ENCODE results near the gene NFATC4.

NFATC4 gene

GRCh38 chr14:24367514-24368211 lies at the start of gene NFATC4:
Gene NFATC4 (plus strand): TSS chr14:24368184. CDS start chr14:24368341, 157 bp downstream.
- peak; percentile 95 to 96 for DNase-seq

GRCh38 chr14:24321212-24321975 lies 46.6 kb upstream of the NFATC4 start:
- DNase-seq: no peak

GRCh38 chr14:24322672-24323071 lies 45.3 kb upstream of the NFATC4 start:
- DNase-seq: no peak

- DNase-seq: no peak
Measured at GRCh38 chr14:24323341-24323740, 44.6 kb upstream of the NFATC4 start.

- no peak for DNase-seq
Measured at GRCh38 chr14:24324024-24324423, 44.0 kb upstream of the NFATC4 start.

- no peak for DNase-seq
Measured at GRCh38 chr14:24325041-24325530, 42.9 kb upstream of the NFATC4 start.

GRCh38 chr14:24325963-24326362 lies 42.0 kb upstream of the NFATC4 start:
- DNase-seq: no peak

- DNase-seq: no peak
Measured at GRCh38 chr14:24327303-24327702, 40.7 kb upstream of the NFATC4 start.

GRCh38 chr14:24327914-24328313 lies 40.1 kb upstream of the NFATC4 start:
- DNase-seq: peak; percentile 6 to 9

- DNase-seq: no peak
Measured at GRCh38 chr14:24329073-24329663, 38.8 kb upstream of the NFATC4 start.

GRCh38 chr14:24329736-24330135 lies 38.2 kb upstream of the NFATC4 start:
- DNase-seq: no peak

- no peak for DNase-seq
Measured at GRCh38 chr14:24330973-24331674, 36.9 kb upstream of the NFATC4 start.

GRCh38 chr14:24331731-24332267 lies 36.2 kb upstream of the NFATC4 start:
- peak in 1 of 2 experiments; percentile 49 for DNase-seq

- DNase-seq: peak; percentile 74 to 76
Measured at GRCh38 chr14:24332268-24332993, 35.6 kb upstream of the NFATC4 start.

GRCh38 chr14:24334431-24335291 lies 33.3 kb upstream of the NFATC4 start, which contains the start of gene ADCY4:
Gene ADCY4 (minus strand): TSS chr14:24335071. CDS start chr14:24334652, 419 bp downstream.
- no peak for DNase-seq

GRCh38 chr14:24335461-24336171 lies 32.4 kb upstream of the NFATC4 start:
- no peak for DNase-seq

- DNase-seq: no peak
Measured at GRCh38 chr14:24337144-24337823, 30.7 kb upstream of the NFATC4 start.

- no peak for DNase-seq
Measured at GRCh38 chr14:24337824-24338175, 30.2 kb upstream of the NFATC4 start.

- DNase-seq: no peak
Measured at GRCh38 chr14:24338843-24339242, 29.1 kb upstream of the NFATC4 start.
